HG03432 (cell line): Measurements from ENCODE around the gene AKTIP.
"Not testable (repeated sequence)": the region's sequence is repeated elsewhere in the genome, so short reads cannot be mapped to it uniquely, and the experiment has no call there.

Source experiments
- ATAC-seq: cut with Tn5 transposase; IDR thresholded peaks from one replicate; pipeline ENCODE4 v1.9.1; 2021; ENCODE audit warnings: mild to moderate bottlenecking, moderate library complexity; ENCODE audit not compliant: unreplicated experiment

The AKTIP gene

GRCh38 chr16:53515811-53516210 is 12.8 kb upstream of the AKTIP start:
- no peak for ATAC-seq

DNA sequence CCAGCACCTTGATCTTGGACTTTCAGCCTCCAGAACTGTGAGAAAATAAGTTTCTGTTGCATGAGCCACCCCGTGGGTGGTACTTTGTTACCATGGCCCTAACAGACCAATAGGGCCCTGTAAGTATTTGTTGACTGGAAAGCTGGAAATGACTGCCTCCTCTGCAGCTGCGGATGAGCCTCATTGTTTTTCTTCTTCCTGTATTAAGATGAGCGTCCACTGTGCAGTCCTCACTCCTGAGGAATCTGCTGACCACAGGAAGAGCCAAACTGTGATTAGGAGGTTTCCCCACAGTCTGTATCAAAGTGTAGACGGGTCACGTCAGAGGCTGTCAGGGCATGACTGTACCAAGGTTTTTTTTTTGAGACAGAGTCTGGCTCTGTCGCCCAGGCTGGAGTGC is 12.2 kb upstream of the AKTIP start:
- ATAC-seq: no peak

- ATAC-seq: not testable (repeated sequence)
Measured at GRCh38 chr16:53512795-53513194, 9.8 kb upstream of the AKTIP start.

- no peak for ATAC-seq
Measured at GRCh38 chr16:53511403-53512280, 8.6 kb upstream of the AKTIP start.

GRCh38 chr16:53511084-53511402 is 8.0 kb upstream of the AKTIP start:
- no peak for ATAC-seq

- ATAC-seq: peak; percentile 16
Measured at GRCh38 chr16:53510704-53511070, 7.7 kb upstream of the AKTIP start.

DNA sequence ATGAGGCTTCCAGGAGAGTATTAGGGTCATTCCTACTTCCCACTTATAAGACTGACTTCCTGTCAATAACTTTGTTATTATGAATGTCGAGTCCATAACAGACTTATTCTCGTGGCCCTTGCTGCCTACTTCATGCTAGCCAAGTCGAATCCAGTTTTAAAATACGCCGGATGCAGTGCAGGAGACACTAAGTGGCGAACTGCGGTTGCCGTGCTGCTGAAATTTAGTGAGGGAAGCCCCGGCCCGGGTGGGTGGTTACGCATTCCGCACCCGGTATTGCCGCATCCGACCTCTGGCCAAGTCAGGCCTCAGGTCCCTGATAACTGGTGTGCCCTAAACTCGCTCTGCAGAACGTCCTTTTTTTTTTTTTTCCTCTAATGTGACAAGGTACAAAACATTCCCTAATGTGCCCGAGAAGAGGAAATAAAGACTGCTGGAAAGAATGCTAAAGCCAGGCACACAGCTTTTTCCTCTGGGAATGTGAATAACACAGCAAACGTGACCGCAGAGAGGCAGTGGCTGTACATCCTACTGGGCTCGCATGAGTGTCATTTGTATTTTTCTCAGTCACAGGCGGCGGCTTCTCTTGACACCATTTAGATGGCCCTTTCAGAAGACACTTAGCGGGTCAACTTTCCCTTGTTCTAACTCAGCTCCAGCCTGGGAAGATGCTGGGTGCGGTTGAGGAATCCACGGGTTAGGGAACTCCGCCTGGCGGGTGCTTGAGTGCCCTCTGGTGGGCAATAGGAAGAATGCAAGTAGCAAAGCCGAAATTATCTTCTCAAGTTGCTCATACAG is 7.1 kb upstream of the AKTIP start:
- ATAC-seq: peak; percentile 71

DNA sequence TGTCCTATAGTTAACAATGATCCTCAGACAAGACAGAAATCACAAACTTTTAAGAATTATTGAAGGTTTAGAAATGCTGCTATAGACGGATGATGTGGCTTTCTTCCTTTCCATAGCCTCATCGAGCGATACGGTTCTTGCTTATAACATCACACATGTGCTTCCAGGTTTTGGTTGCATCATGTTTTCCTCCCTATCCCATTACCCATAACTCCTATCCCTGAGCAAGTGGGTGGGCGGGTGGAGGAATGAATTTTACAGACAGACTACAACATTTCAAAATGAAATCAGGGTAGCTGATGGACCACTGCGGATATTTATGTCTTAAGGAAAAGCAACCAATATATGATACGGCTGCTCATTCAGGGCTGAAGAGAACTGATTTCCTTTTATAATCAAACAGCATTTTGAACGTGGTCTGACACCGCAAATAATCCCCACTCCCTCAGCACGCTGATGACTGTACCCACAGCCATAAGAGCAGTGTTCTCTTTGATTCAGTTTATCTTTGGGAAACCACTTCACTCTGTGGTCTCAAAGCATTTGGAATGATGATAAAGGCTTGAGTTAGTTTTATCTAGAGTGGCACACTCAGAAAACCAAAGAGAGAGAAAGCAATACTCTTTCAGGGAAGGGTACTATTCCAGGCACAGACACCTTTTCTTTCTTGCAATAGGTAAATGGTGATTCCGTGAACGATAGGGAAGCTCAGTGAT is 4.6 kb upstream of the AKTIP start:
- no peak for ATAC-seq

DNA sequence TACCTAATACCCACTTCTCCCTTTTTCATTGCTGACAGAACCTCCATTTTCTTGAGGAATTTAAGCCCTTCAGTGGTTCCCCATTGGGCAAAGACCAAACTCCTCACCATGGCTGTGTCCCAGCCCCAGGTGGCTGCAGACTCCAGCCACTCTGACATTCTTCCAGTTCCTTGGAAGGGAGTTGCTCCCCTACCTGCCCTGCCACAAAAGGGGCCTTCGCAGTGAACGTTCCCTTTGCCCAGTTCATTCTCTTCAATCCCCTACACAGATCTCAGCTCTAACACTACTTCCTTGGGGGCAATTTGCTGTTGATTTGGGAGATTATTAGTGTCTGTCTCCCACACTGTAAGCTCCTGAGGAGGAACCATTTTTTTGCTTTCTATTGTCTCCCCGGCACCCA is 3.2 kb upstream of the AKTIP start:
- no peak for ATAC-seq

DNA sequence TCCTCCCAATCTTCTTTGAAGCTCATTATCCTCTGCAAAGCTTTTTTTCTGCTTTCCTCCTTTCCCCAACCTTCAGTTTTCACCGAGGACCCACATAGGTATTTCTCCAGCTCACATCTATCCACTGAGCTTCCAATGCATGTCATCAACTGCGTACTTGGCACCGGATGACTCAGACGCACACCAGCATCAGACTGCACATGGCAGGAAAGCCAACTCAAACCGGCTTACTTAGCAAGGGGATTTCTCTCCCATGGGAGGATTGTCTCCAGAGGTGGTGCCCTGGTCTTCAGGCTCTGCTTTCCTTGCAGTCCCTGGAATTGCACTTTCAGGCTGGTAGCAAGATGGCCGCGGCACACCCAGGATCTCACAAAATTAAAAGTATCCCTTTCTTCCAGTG is 1.7 kb upstream of the AKTIP start:
- no peak for ATAC-seq

GRCh38 chr16:53503991-53504663 is 1.1 kb upstream of the AKTIP start:
- ATAC-seq: no peak

GRCh38 chr16:53503270-53503923 is 388 bp upstream of the AKTIP start:
- ATAC-seq: peak; percentile 94

- ATAC-seq: no peak
Measured at GRCh38 chr16:53501216-53501859, 1.7 kb downstream of the AKTIP start.

DNA sequence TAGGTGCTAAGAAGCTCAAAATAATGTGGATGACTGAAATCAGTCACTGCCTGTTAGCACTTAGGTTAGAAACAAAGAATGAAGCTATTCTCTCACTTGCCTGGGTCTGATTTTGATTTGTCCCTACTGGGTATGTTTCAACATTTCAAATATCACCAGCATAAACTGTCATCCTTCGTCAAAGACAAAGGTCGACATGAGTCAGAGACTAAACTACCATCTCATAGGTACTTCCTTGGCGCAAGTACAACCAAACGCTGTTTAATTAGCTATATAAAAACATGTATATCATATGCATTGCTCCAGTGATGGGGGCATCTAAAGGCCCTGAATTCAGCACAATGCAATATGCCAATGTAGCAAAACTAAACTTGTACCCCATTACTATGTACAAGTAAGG is 4.0 kb downstream of the AKTIP start:
- ATAC-seq: no peak

DNA sequence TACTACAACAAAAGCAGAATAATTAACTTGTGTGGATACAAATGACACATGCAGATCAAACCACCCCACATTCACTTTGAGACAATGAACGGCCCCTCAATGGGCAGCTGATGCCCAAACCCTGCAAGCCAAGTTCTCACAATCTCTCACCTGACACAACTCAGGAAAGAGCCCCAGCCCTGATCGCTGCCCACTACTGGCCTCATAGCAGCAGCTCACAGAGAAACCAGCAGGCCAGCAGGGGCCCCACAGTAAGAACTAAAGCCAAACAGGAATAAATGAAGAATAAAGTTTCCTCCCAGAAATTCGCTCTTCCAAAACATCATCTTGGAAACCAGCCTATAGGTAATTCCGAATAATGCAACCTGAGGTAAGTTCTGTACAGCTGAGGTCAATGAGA is 7.7 kb downstream of the AKTIP start:
- ATAC-seq: no peak

GRCh38 chr16:53494636-53495035 is 8.4 kb downstream of the AKTIP start:
- ATAC-seq: no peak

DNA sequence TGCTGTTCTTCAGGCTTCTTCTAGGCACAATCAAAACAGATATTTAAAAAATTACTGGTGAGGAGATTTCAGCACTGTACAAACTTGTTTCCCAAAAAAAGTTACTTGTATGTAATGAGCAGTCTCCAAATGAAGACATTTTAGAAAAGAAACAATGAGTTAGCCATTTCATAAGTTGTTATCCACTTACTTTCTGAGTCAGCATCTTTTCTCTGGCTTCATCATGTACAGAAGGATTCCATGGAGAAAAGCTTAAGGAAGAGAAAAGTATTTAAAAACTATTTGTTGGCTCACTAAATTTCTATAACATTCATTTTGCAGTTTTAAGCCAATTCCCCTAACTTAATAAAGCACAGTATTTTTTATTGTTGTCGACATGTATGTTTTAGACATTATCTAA is 10.5 kb downstream of the AKTIP start:
- ATAC-seq: no peak

DNA sequence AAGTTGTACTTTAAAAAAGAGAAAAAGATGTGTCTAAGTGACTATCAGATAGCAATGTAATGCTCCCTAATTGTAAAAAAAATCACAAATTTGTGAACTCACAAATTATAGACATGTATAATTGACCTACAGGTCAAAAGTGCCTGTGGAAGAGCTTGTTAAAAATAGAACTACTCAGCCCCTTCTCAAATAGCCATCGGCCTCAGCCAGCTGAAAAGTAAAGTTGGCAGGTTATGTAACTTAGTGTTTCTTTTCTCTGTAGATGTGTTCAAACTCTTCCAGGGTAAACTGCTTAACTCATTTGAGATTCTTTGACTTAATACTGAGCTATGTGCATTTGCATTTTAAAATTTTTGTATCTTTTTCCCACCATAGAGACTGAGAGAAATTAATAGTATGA is 13.3 kb downstream of the AKTIP start:
- ATAC-seq: no peak

- ATAC-seq: no peak
Measured at GRCh38 chr16:53486230-53486629, 16.8 kb downstream of the AKTIP start.

- no peak for ATAC-seq
Measured at GRCh38 chr16:53484542-53484941, 18.5 kb downstream of the AKTIP start.
